Endothelial cell (in vitro differentiated cells): ENCODE results near the gene IQCN. TPM values are rescaled to one million over a fixed set of nuclear protein-coding genes. Genes with fewer than 3 reads are reported as not detected.

Experiments
- DNase-seq: peaks from one replicate; pipeline ENCODE4 v3.0.0; 2021; ENCODE audit warnings: low spot score
- H3K27ac Mint-ChIP-seq: one replicate; pipeline ENCODE4 v1.8.0; 2021; ENCODE audit warnings: mixed read lengths, inconsistent platforms; ENCODE audit not compliant: unreplicated experiment
- H3K27me3 Mint-ChIP-seq: one replicate; pipeline ENCODE4 v1.8.0; 2021; ENCODE audit warnings: mild to moderate bottlenecking, moderate library complexity, mixed read lengths, inconsistent platforms; ENCODE audit not compliant: unreplicated experiment
- H3K36me3 Mint-ChIP-seq: one replicate; pipeline ENCODE4 v1.8.0; 2021; ENCODE audit warnings: mild to moderate bottlenecking, low read depth, mixed read lengths, inconsistent platforms; ENCODE audit not compliant: unreplicated experiment
- H3K4me1 Mint-ChIP-seq: one replicate; pipeline ENCODE4 v1.8.0; 2021; ENCODE audit warnings: mild to moderate bottlenecking, mixed read lengths, inconsistent platforms; ENCODE audit not compliant: unreplicated experiment
- H3K4me3 Mint-ChIP-seq: one replicate; pipeline ENCODE4 v1.8.0; 2021; ENCODE audit warnings: mild to moderate bottlenecking, mixed read lengths, inconsistent platforms; ENCODE audit not compliant: unreplicated experiment
- H3K9me3 Mint-ChIP-seq: one replicate; pipeline ENCODE4 v1.8.0; 2021; ENCODE audit warnings: mixed read lengths, inconsistent platforms; ENCODE audit not compliant: unreplicated experiment
- CTCF ChIP-seq: fragments of 200-600 bp; sonication (generic); IDR thresholded peaks from one replicate; pipeline ENCODE4 v1.5.0; 2021; ENCODE audit warnings: antibody characterized with exemption; ENCODE audit not compliant: unreplicated experiment
- microRNA-seq: library from miRNA; unstranded; fragments of <30 nt; microRNA quantifications from one replicate; pipeline ENCODE4, GENCODE V29; 2020; ENCODE audit not compliant: unreplicated experiment
- total RNA-seq: library from RNA; stranded (reverse); fragmentation: NEBNext Ultra II Directional; extraction: Animal tissue kit (Norgen Biotek cat#: 25700); gene quantifications from one replicate; pipeline ENCODE4 v1.2.1, GENCODE V29; 2021; ENCODE audit not compliant: unreplicated experiment

Gene IQCN
- total RNA-seq, 1 donor from 2014 or later, result 1.2 TPM

- DNase-seq, result peak; percentile 57
- peaks cover 12% of the 10 kb centered on the region for H3K27me3 Mint-ChIP-seq
- H3K36me3 Mint-ChIP-seq, result no peaks in the 10 kb centered on the region
- no peak overlapping the region for H3K4me3 Mint-ChIP-seq
- H3K9me3 Mint-ChIP-seq, result no peaks in the 10 kb centered on the region
- TF ChIP-seq CTCF, result peak; percentile 78
- no peak overlapping the region for H3K27ac Mint-ChIP-seq
- peaks cover under 1% of the 10 kb centered on the region for H3K4me1 Mint-ChIP-seq
Measured at GRCh38 chr19:18208098-18208951, 65.9 kb downstream of the IQCN start.

Small RNA genes lying within 50 kb of the gene (microRNA-seq; reads per million reads assigned to microRNA genes)
- 2.9 reads per million, percentile 37 among the genes with 10 or more reads in this experiment for gene MIR3188

Other genes starting within 250 kb of the IQCN start
- not detected for gene IL12RB1, start 187.5 kb downstream of the IQCN start, total RNA-seq
- gene MAST3, start 176.7 kb downstream of the IQCN start, total RNA-seq, result 3.9 TPM
- gene PIK3R2, start 121.3 kb downstream of the IQCN start, total RNA-seq, result 28.0 TPM
- not detected for gene IFI30, start 100.6 kb downstream of the IQCN start, total RNA-seq
- 17.7 TPM for gene MPV17L2, start 81.2 kb downstream of the IQCN start, total RNA-seq
- gene RAB3A, start 70.4 kb downstream of the IQCN start, total RNA-seq, result 3.1 TPM
- gene PDE4C, start 48.0 kb downstream of the IQCN start, total RNA-seq, result 0.85 TPM
- 129 TPM for gene JUND, start 7.2 kb upstream of the IQCN start, total RNA-seq
- 166 TPM for gene LSM4, start 48.6 kb upstream of the IQCN start, total RNA-seq
- gene PGPEP1, start 66.1 kb upstream of the IQCN start, total RNA-seq, result 32.1 TPM
- gene GDF15, start 111.7 kb upstream of the IQCN start, total RNA-seq, result 1.3 TPM
- gene LRRC25, start 123.2 kb upstream of the IQCN start, total RNA-seq, result not detected
- 60.7 TPM for gene SSBP4, start 144.9 kb upstream of the IQCN start, total RNA-seq
- gene ISYNA1, start 163.7 kb upstream of the IQCN start, total RNA-seq, result 68.5 TPM
- 11.0 TPM for gene ELL, start 247.6 kb upstream of the IQCN start, total RNA-seq